Measurements from ENCODE around the gene CHTF18.
"Not testable (repeated sequence)": the region's sequence is repeated elsewhere in the genome, so short reads cannot be mapped to it uniquely, and the experiment has no call there.

CHTF18 gene

GRCh38 chr16:805474-805873 is 17.1 kb downstream of the CHTF18 start:
- no peak for DNase-seq (ENCODE audit: low read depth in 3 of 3)

- peak; percentile 66 to 86 (median 75) for DNase-seq (ENCODE audit: low read depth in 3 of 3)
Measured at GRCh38 chr16:807347-808084, 19.1 kb downstream of the CHTF18 start.

- DNase-seq (ENCODE audit: low read depth in 3 of 3), result no peak
Measured at GRCh38 chr16:808085-808386, 19.6 kb downstream of the CHTF18 start.

- peak; percentile 35 to 56 (median 43) for DNase-seq (ENCODE audit: low read depth in 3 of 3)
Measured at GRCh38 chr16:813204-813915, 24.9 kb downstream of the CHTF18 start.

- DNase-seq (ENCODE audit: low read depth in 3 of 3), result no peak
Measured at GRCh38 chr16:813916-814412, 25.5 kb downstream of the CHTF18 start.

GRCh38 chr16:814974-815373 is 26.6 kb downstream of the CHTF18 start:
- no peak for DNase-seq (ENCODE audit: low read depth in 3 of 3)

- DNase-seq (ENCODE audit: low read depth in 3 of 3), result no peak
Measured at GRCh38 chr16:815861-816260, 27.4 kb downstream of the CHTF18 start.

GRCh38 chr16:817001-817906 is 28.8 kb downstream of the CHTF18 start:
- no peak for DNase-seq (ENCODE audit: low read depth in 3 of 3)

GRCh38 chr16:818132-818531 is 29.7 kb downstream of the CHTF18 start:
- no peak for DNase-seq (ENCODE audit: low read depth in 3 of 3)

GRCh38 chr16:818592-818991 is 30.2 kb downstream of the CHTF18 start:
- no peak for DNase-seq (ENCODE audit: low read depth in 3 of 3)

GRCh38 chr16:819336-820043 is 31.1 kb downstream of the CHTF18 start:
- no peak for DNase-seq (ENCODE audit: low read depth in 3 of 3)

- DNase-seq (ENCODE audit: low read depth in 3 of 3), result not testable (repeated sequence)
Measured at GRCh38 chr16:820044-820408, 31.6 kb downstream of the CHTF18 start.

- no peak for DNase-seq (ENCODE audit: low read depth in 3 of 3)
Measured at GRCh38 chr16:820748-821147, 32.3 kb downstream of the CHTF18 start.

GRCh38 chr16:821751-822150 is 33.3 kb downstream of the CHTF18 start:
- DNase-seq (ENCODE audit: low read depth in 3 of 3), result no peak

- no peak for DNase-seq (ENCODE audit: low read depth in 3 of 3)
Measured at GRCh38 chr16:822174-822908, 33.9 kb downstream of the CHTF18 start.

GRCh38 chr16:822909-823297 is 34.5 kb downstream of the CHTF18 start:
- no peak for DNase-seq (ENCODE audit: low read depth in 3 of 3)

- DNase-seq (ENCODE audit: low read depth in 3 of 3), result no peak
Measured at GRCh38 chr16:824194-824593, 35.8 kb downstream of the CHTF18 start.

GRCh38 chr16:824601-825000 is 36.2 kb downstream of the CHTF18 start:
- no peak for DNase-seq (ENCODE audit: low read depth in 3 of 3)

- no peak for DNase-seq (ENCODE audit: low read depth in 3 of 3)
Measured at GRCh38 chr16:825341-826061, 37.1 kb downstream of the CHTF18 start.

GRCh38 chr16:827513-827912 is 39.1 kb downstream of the CHTF18 start:
- no peak for DNase-seq (ENCODE audit: low read depth in 3 of 3)

All from stimulated activated CD4-positive, alpha-beta T cell treated with anti-CD3 and anti-CD28 coated beads, TNF-alpha, amount 100 ng/mL, for 24 hours (primary cell).